Nephron progenitor cell (in vitro differentiated cells): ENCODE measurements around the gene S1PR4.
A peak's percentile ranks its signal among the peaks of the same experiment; 100 is the strongest.

Experiments used
- DNase-seq: peaks from one replicate; pipeline ENCODE4 v3.0.0; 2021
- H3K27ac Mint-ChIP-seq: 2 replicates; pipeline ENCODE4 v1.8.0; 2021; ENCODE audit warnings: mild to moderate bottlenecking, moderate library complexity, mixed read lengths
- H3K27me3 Mint-ChIP-seq: 2 replicates; pipeline ENCODE4 v1.8.0; 2021; ENCODE audit warnings: mild to moderate bottlenecking, low read depth, mixed read lengths; ENCODE audit not compliant: poor library complexity
- H3K36me3 Mint-ChIP-seq: 2 replicates; pipeline ENCODE4 v1.8.0; 2021; ENCODE audit warnings: low read depth, mixed read lengths
- H3K4me1 Mint-ChIP-seq: 2 replicates; pipeline ENCODE4 v1.8.0; 2021; ENCODE audit warnings: mixed read lengths
- H3K4me3 Mint-ChIP-seq: 2 replicates; pipeline ENCODE4 v1.8.0; 2021; ENCODE audit warnings: mild to moderate bottlenecking, moderate library complexity, mixed read lengths
- H3K9me3 Mint-ChIP-seq: 2 replicates; pipeline ENCODE4 v1.8.0; 2021; ENCODE audit warnings: mild to moderate bottlenecking, moderate library complexity, mixed read lengths
- CTCF ChIP-seq: fragments of 200-600 bp; sonication (generic); IDR thresholded peaks from 2 replicates; pipeline ENCODE4 v1.5.0; 2021; ENCODE audit warnings: antibody characterized with exemption

The S1PR4 gene

GRCh38 chr19:3204646-3205275 is 26.2 kb downstream of the S1PR4 start:
- no peaks in the 10 kb centered on the region for H3K9me3 Mint-ChIP-seq
- no peaks in the 10 kb centered on the region for H3K36me3 Mint-ChIP-seq
- no peak for TF ChIP-seq CTCF
- no peak for DNase-seq
- H3K27me3 Mint-ChIP-seq = no peaks in the 10 kb centered on the region
- H3K4me1 Mint-ChIP-seq = no peaks in the 10 kb centered on the region
- no peak overlapping the region for H3K4me3 Mint-ChIP-seq
- H3K27ac Mint-ChIP-seq = no peak overlapping the region

- Mint-ChIP-seq H3K27me3 (peaks cover 2% of the 10 kb centered on the region), H3K27ac (no peak overlapping the region)
Observed at GRCh38 chr19:3206216-3206953, 27.8 kb downstream of the S1PR4 start.

DNA sequence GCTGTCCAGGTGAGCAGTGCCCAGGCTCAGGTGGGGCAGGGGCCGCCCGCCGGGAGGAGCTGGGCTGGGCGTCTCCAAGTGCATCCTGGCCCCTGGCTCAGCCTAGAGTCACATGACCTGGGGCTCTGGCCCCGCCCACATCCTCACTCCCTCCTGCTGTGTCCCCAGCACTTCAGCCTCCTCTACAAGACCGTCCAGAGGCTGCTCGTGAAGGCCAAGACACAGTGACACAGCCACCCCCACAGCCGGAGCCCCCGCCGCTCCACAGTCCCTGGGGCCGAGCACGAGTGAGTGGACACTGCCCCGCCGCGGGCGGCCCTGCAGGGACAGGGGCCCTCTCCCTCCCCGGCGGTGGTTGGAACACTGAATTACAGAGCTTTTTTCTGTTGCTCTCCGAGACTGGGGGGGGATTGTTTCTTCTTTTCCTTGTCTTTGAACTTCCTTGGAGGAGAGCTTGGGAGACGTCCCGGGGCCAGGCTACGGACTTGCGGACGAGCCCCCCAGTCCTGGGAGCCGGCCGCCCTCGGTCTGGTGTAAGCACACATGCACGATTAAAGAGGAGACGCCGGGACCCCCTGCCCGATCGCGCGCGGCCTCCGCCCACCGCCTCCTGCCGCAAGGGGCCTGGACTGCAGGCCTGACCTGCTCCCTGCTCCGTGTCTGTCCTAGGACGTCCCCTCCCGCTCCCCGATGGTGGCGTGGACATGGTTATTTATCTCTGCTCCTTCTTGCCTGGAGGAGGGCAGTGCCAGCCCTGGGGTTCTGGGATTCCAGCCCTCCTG is 29.1 kb downstream of the S1PR4 start:
- DNase-seq = peak; percentile 40
- peaks cover 2% of the 10 kb centered on the region for H3K27me3 Mint-ChIP-seq
- no peaks in the 10 kb centered on the region for H3K9me3 Mint-ChIP-seq
- H3K36me3 Mint-ChIP-seq = no peaks in the 10 kb centered on the region
- no peak overlapping the region for H3K27ac Mint-ChIP-seq
- H3K4me3 Mint-ChIP-seq = no peak overlapping the region
- no peak for TF ChIP-seq CTCF
- H3K4me1 Mint-ChIP-seq = peaks cover 5% of the 10 kb centered on the region

More at GRCh38 chr19:3206216-3206953, 27.8 kb downstream of the S1PR4 start:
- Mint-ChIP-seq H3K36me3 (no peaks in the 10 kb centered on the region), H3K9me3 (no peaks in the 10 kb centered on the region), H3K4me3 (no peak overlapping the region), H3K4me1 (peaks cover 5% of the 10 kb centered on the region)
- TF ChIP-seq CTCF = no peak
- no peak for DNase-seq

DNA sequence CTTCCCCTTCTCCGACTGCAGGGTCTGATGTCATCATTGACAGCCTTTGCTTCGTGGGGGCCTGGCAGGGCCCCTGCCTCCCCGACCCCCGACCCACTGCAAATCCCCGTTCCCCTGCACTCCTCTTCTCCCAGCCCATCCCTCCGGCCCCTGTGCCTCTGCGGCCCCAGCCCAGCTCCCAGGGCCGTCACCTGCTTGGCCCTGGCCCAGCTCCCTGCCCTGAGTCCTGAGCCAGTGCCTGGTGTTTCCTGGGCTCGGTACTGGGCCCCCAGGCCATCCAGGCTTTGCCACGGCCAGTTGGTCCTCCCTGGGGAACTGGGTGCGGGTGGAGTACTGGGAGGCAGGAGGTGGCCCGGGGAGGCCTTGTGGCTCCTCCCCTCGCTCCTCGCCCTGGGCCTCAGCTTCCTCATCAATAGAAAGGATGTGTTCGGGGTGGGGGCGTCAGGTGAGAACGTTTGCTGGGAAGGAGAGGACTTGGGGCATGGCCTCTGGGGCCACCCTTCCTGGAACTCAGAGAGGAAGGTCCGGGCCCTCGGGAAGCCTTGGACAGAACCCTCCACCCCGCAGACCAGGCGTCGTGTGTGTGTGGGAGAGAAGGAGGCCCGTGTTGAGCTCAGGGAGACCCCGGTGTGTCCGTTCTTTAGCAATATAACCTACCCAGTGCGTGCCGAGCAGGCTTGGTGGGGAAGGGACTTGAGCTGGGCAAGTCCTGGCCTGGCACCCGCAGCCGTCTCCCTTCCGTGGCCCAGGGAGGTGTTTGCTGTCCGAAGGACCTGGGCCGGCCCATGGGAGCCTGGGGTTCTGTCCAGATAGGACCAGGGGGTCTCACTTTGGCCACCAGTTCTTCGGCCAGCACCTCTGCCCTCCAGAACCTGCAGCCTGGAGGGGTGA is 30.0 kb downstream of the S1PR4 start:
- Mint-ChIP-seq H3K9me3 (no peaks in the 10 kb centered on the region), H3K4me3 (no peak overlapping the region), H3K27me3 (peaks cover 2% of the 10 kb centered on the region), H3K4me1 (peaks cover 5% of the 10 kb centered on the region), H3K36me3 (no peaks in the 10 kb centered on the region), H3K27ac (no peak overlapping the region)
- no peak for TF ChIP-seq CTCF
- no peak for DNase-seq

DNA sequence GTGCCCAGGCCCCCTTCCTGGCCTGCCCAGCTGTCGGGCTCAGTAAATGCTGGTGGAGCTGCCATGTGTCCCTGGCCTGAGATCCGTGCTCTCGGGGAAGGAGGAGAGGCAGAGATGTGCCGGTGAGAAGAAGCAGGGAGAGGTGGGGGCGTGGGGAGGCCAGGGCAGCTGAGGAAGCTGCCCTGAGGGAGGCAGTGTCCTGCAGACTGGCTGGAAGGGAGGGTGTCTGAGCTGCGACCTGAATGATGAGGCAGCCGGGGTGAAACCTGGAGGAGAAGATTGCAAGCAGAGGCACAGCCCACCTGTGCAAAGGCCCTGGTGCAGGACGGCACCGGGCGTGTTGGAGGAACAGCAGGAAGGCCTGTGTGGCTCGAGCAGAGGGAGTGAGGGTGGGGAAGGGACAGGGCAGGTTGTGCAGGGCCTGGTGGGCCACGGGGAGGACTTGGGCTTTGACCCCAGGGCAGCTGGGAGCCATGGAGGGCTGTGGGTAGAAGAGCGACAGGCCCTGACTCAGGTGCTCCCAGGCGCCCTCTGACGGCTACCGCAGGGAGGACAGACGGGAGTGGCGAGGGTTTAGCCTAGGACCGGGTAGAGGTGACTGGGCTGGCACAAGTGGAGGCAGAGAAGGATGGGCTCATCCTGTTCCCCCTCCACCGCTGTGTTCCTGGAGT is 31.9 kb downstream of the S1PR4 start:
- H3K9me3 Mint-ChIP-seq = no peaks in the 10 kb centered on the region
- TF ChIP-seq CTCF = peak; percentile 59
- DNase-seq = peak; percentile 73
- peaks cover 2% of the 10 kb centered on the region for H3K27me3 Mint-ChIP-seq
- H3K27ac Mint-ChIP-seq = peak overlapping the region; percentile 51
- no peaks in the 10 kb centered on the region for H3K36me3 Mint-ChIP-seq
- no peak overlapping the region for H3K4me3 Mint-ChIP-seq
- peaks cover 5% of the 10 kb centered on the region for H3K4me1 Mint-ChIP-seq
